Germinal center (tissue), 1 donor: ENCODE measurements around the gene KYAT1.
"Not testable (repeated sequence)": the region's sequence is repeated elsewhere in the genome, so short reads cannot be mapped to it uniquely, and the experiment has no call there.

ENCODE experiments used
- DNase-seq: peaks from one replicate; pipeline ENCODE4 v3.0.0; 2012; ENCODE audit warnings: mixed read lengths, low spot score

Gene KYAT1

DNA sequence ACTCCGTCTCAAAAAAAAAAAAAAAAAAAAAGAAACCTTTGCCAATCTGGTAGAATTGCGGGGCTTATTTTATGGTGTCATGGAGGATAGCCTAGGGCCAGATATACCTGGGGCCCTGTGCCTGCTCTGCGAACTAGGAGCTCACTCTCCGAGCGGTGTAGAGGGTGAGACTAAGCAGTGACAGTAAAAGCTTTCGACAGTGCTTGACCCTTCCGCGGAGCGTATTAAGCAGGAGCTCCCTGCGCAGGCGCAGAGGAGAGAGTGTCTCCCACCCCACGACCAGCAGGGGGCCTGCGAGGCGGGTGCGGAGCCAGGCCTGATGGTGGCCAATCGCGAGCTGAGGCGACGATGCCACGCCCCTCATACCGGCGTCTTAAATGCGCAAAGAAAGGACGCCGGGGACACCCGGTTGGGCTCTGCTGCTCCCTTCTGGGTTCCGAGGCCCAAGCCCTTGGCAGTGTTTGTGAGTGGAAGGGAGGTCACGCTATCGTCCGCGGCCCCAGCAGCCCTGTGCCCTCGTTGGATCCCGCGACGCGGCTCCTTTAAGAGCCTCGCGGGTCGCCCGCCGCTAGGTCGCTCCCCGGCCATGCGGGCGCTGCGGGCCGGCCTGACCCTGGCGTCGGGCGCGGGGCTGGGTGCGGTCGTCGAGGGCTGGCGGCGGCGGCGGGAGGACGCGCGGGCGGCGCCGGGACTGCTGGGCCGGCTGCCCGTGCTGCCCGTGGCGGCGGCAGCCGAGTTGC, 63.5 kb downstream of the KYAT1 start, which contains the start of gene ENDOG:
Gene ENDOG (plus strand): TSS at position 402 of the 740 bp plus-strand sequence. CDS start 185 bp downstream, at position 587.
- peak; percentile 98 for DNase-seq

GRCh38 chr9:128810873-128811272, 70.9 kb downstream of the KYAT1 start:
- no peak for DNase-seq

- DNase-seq, result no peak
Measured at GRCh38 chr9:128809831-128810230, 71.9 kb downstream of the KYAT1 start.

DNA sequence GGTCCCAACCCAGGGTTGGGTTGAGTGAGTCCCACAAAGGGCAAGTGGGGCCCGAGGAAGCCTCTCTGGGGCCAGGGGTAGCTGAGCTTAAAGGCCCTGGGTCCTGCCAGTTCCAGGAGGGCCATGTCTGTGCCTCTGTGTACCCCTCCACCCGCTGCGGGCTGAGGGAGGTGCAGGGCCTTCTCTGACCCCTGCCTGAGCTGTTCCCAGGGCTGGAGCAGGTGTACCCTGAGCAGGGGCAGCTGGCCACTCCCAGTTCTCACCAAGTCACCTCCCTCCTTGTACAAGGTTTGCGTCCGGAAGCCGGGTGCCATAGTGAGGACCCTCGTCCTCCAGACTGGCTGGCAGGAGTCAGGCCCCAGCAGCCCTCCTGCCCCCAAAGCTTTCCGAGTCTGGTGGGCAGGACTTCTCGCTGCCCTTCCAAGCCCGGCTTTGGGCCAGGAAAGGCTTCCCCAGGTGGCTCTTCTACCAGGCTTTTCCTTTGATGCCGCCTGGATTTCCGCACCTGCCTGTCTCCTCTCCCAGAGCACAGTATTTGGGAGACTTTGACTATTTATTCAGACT, 72.6 kb downstream of the KYAT1 start:
- DNase-seq, result no peak

GRCh38 chr9:128808543-128808942, 73.2 kb downstream of the KYAT1 start:
- no peak for DNase-seq

DNA sequence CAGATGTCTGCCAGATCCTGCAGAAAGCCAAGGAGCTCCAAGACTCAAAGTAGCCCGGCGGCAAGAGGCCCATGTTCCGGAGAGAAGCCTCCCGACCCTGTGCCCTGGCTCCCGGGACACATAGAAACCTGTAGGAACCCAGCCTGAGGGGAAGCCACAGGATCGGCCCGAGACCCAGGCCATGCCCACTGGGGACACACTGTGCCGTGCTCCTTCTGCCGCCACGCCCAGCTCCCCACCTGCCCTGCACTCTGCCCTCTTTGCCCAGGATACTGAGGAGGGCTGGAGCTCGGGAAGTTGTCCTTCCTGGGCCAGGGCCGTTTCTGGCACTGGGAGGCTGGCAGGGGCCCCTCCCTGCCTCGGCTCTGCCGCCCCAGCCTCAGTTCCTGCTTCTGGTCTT, 73.9 kb downstream of the KYAT1 start:
- DNase-seq, result no peak

DNA sequence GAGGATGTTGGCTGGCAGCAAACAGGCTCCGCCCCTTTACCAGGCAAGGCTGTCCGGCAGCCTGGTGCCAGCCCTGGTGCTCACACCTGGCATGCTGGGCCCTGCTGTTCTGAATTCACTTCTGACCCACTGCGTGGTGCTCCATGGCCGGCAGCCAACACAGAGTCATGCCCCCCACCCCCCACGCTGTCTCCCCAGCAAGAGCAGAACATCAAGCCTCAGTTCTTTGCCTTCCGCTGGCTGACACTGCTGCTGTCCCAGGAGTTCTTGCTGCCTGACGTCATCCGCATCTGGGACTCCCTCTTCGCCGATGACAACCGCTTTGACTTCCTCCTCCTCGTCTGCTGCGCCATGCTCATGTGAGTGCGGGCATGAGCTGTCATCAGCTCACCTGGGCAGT, 76.1 kb downstream of the KYAT1 start:
- no peak for DNase-seq

GRCh38 chr9:128802482-128802881, 79.3 kb downstream of the KYAT1 start:
- DNase-seq, result no peak

GRCh38 chr9:128800061-128800460, 81.7 kb downstream of the KYAT1 start:
- no peak for DNase-seq

DNA sequence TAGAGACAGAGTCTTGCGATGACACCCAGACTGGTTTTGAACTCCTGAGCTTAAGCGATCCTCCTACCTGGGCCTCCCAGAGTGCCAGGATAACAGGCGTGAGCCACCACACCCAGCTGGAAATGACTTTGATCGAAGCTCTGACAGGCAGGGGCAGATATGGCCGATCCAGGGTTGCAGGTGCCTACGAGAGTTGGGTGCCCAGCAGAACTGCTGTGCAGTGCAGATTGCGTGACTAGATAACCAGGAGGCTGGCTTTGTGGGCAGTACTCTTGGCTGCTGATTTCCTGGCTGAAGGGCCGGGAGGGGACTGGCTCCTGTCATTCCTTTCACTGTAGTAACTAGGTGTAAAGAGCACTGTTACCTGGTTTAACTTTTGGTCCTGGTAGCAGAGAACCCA, 82.9 kb downstream of the KYAT1 start:
- DNase-seq, result no peak

DNA sequence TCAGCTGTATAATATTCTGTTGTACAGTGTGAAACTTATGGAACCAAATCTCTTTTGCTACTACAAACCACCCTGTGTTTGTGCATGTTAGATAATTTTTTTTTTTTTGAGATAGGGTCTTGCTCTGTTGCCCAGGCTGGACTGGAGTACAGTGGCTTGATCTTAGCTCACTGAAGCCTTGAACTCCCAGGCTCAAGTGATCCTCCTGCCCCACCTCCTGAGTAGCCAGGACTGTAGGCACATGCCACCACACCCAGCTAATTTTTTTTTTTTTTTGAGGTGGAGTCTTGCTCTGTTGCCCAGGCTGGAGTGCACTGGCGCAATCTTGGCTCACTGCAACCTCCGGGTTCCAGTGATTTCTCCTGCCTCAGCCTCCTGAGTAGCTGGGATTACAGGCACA, 86.8 kb downstream of the KYAT1 start:
- not testable (repeated sequence) for DNase-seq

DNA sequence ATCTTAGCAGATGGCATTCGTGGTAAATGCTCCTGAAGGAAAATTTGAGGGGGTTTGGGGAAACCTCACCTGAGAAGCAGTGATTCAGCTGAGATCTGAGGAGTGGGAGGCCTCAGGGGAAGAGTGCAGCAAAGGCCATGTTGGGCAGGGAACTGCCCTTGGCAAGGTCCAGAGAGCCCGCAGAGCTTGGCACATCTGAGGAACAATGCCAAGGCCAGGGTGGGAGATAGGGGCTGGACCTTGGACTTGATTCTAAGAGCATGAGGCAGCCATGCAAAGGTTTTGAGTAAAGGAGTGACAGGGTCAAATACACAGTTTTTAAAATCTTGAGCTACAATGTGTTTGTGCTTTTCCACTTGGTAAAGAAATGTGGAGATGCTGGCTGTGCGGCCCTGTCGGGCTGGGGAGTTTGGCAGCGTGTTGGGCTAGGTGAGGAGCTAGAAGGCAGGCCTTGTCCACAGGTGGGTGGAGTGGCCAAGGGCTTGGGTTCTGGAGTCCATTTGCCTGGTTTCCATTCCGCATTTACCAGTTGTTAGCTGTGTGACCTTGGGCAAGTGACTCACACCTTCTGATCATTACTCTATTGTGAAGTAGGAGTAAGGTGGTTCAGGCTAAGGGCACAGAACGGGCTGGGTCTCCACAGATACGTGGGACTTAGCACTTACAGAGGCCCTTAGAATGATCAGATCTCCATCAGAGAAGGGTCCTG, 88.6 kb downstream of the KYAT1 start:
- no peak for DNase-seq

GRCh38 chr9:128792134-128792533, 89.6 kb downstream of the KYAT1 start:
- no peak for DNase-seq

DNA sequence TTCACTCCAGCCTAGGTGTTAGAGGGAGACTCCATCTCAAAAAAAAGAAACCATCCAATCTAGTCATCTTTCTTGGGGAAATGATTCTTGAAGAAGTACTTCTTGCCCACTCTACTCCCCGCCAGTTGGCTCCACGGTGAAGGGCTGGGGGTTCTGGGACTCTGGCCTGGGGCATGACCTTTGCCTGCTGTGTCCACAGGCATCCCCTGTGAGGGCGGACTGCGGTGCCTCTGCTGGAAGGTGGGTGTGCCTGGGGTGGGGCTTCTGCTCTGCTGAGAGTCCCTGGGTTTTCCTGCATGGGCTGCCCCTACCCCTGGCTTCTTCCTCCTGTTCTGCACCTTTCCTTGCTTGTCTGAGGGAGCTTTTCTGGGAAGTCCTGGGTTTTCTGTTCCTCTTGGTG, 91.2 kb downstream of the KYAT1 start:
- no peak for DNase-seq

DNA sequence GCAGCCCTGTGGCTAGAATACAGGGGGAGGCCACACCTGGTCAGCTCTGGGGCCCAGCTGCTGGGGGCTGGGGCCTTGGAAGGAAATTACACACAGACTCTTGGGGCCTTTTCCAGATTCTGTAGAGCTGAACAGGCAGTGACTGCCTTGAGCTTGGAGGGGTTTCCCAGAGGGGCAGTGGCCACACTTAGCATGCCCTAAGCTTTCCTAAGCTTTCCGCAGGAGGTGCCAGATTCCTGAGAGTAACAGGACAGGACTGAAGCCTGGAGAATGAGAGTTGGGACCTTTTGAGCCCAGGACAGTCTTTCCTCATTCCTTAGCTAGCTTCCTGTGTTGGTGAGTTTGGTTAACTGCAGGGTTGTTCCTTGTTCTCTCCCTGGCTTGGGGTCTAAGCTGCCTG, 93.3 kb downstream of the KYAT1 start:
- DNase-seq, result no peak

DNA sequence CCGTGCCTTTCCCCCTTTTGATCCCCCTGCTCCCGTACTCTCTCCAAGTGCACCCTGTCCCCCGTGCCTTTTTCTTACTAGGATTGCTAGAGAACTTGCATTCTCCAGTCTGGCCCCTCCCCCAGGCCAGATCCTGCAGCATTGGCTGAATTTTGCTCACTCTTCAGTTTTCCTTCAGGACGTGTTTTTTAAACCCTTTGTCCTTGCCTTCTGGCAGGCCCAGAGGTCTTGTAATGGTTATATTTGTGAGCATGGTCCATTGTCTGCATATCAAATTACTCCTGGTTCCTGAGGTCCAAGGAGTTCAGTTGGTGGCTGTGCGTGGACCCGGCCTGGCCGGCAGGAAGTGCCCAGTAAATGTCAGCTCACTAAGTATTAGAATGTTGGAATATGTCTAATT, 94.1 kb downstream of the KYAT1 start:
- DNase-seq, result no peak

GRCh38 chr9:128786681-128787601, 94.8 kb downstream of the KYAT1 start, which contains the start of gene TBC1D13:
TSS of gene TBC1D13 (plus strand) at chr9:128787253. CDS start at chr9:128787354, 101 bp downstream.
- DNase-seq, result peak; percentile 95

DNA sequence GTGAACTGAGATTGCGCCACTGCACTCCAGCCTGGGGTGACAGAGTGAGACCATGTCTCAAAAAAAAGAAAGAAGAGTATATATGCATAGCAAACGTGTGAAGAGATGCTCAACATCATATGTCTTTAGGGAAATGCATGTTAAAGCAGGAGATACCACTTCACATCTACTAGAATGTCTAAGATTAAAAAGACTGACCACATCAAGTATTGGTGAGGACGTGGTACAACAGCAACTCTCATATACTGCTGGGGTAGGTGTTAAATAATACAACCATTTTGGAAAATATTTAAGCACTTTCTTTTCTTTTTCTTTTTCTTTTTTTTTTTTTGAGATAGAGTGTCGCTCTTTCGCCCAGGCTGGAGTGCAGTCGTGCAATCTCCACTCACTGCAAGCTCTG, 96.3 kb downstream of the KYAT1 start:
- no peak for DNase-seq
